Activated CD8-positive, alpha-beta memory T cell treated with anti-CD3 and anti-CD28 coated beads, Interleukin-2, amount 50 U/mL, for 1 hour (primary cell): Measurements from ENCODE around the gene TOMM22.

ENCODE experiments used
- DNase-seq: peaks from one replicate; pipeline ENCODE4 v3.0.0-alpha.2; 2020; ENCODE audit errors: extremely low read depth

TOMM22 gene

DNA sequence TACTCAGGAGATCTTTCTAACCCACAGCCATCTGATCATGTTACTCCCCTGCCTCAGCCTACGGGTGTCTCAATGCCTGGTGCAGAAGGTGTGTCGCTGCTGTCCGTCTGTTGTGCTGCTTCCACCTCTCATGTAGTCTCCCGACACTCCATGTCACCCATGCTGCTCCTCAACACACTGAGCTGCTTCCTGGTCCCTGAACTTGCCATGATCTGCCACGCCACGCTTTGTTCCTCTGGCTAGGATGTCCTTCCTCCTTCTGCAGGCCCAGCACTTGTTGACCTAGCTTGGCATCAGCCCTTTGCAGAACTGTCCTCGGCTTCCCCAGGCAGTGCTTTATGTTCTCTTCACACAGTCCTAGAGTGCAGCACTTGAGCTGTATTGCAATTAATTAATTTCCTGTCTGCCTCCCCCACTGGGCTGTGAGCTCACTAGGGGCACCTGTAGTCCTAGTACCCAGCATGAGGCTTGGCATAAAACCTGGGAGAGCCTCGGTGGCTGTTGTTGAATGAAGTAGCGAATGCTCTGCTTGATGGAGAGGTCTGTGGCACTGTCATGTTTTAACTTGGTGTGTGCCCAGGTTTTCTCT, 33.5 kb downstream of the TOMM22 start:
- no peak for DNase-seq

DNA sequence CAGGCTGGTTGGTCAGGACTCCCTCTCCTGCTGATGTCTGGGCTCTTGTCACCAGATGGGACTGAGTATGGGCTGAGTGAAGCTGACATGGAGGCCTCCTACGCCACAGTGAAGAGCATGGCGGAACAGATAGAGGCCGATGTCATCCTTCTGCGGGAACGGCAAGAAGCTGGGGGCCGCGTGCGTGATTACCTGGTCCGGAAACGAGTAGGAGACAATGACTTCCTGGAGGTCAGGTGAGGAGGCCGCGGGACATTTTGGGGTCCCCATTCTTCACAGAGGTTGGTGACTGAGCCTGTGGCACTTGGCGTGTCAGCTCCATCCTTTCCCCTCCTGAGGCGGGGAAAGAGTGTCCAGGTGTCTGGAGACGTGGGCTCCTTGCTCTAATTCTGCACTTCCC, 34.1 kb downstream of the TOMM22 start:
- DNase-seq: no peak

DNA sequence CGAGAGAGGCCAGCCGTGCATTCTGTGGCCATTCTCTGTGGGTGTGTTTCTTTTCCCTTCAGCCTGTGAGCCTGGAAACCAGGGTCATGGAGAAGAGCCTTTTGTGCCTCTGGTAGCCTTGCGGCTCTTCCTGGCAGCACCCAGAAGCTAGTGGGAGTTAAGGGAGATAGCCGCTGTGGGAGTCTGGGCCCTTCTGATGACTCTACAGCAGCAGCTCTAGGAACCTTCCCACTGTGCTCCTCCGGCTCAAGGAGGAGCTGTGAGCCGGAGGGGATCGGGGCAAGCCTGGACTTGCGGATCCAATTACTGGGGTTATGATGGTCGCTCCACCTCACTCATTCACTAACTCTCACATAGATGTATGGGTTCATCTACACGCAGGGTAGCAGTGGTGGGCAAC, 34.5 kb downstream of the TOMM22 start:
- DNase-seq: no peak

DNA sequence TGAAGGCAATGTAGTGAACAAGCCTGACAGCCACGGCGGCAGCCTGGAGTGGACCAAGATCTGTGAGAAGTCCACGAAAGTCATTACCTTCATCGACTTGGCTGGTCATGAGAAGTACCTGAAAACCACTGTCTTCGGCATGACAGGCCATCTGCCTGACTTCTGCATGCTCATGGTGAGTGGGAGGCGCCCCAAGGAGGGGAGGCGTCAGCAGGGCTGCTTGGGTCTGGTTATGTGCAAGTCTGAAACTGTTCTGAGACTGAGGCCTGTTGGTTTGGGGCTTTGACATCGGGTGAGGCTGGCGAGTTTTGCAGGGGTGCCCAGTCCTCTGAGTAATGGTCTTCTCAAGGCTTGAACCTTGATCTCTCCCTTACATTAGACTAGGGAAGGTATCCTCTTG, 35.1 kb downstream of the TOMM22 start:
- no peak for DNase-seq

DNA sequence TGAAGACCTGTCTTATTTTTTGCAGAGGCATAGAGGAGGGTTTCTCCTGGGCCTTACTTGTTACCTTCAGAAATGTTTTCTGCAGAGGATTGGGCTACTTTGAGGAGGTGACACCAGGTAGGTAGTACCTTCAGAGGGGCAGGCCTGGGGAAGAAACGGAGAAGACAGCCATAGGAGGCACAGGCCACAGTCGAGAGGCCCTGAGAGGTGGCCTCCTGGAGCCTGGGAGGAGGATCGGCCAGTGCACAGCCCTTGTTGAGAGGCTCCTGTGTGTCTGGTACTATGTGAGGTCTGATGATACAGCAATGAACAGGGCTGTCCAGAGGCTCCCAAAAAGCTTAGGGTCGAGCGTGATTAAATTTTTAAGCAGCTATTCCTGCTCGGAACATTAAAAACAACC, 35.5 kb downstream of the TOMM22 start:
- DNase-seq: no peak

DNA sequence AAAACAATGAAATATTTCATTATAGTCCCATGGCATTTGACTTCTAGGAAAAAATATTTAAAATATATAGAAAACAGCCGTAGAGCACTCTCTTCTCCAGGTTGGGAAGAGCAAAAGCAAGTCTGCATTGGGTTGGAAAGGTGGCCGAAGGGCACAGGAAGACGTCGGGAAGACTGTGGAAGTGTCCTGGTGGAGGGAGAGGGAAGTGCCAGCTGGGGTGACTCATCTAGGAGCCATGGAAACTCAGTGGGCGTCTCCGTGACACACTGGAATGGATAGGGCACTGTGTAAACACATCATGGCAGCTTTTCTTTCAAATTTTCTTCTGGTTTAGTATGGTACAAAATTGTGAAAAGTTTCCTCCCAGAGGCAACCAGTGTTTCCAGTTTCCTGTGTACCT, 36.7 kb downstream of the TOMM22 start:
- no peak for DNase-seq

DNA sequence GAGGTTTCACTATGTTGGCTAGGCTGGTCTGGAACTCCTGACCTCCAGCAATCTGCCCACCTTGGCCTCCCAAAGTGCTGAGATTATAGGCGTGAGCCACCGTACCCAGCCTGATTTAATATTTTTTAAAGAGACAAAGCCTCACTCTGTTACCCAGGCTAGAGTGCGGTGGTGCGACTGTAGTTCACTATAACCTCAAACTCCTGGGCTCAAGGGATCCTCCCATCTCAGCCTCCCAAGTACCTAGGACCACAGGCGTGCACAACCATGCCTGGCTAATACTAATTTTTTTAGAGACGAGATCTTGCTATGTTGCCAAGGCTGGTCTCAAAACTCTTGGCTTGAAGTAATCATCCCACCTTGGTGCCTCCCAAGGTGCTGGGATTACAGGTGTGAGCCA, 37.4 kb downstream of the TOMM22 start:
- no peak for DNase-seq

DNA sequence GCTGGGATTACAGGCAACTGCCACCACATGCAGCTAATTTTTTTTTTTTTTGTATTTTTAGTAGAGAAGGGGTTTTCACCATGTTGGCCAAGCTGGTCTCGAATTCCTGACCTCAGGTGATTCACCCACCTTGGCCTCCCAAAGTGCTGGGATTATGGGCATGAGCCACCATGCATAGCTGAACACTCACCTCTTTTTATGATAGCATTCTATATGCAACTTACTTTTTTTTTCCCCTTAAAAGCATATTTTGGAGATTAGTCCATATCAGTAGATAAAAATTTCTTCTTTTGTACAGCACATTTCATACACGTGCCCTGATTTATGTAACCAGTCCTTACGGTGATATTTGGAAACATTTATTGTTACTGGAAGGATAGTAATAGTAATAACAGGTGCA, 38.6 kb downstream of the TOMM22 start:
- DNase-seq: no peak

DNA sequence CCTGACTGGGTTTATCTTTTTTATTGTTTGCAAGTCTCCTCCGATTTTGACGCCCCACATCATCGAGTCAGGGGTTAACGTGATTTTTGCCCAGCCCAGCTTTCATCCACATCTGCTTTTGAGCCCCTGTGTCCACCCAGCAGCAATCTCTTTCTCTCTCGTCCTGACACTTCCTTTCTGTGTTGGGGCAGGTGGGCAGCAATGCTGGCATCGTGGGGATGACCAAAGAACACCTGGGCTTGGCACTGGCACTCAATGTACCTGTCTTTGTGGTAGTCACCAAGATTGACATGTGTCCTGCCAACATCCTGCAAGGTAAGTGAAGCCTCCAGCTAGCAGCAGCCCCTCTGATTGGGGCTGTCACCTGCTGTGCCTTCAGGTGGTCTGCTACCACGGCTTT, 39.8 kb downstream of the TOMM22 start:
- no peak for DNase-seq

DNA sequence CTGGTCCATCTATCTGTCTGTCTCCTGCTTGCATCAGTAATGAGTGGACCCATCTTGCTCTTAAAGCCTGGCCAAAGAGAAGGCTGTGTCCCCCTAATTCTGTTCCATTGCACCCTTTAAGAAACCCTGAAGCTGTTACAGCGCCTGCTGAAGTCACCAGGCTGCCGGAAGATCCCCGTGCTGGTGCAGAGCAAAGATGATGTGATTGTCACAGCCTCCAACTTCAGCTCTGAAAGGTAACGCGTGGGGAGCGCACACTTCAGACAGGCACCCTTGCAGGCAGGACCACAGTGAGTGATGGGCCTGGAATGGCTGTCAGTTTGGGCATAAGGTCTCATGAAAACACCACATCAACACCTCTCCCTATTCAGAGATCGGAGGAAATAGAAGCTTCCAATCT, 42.4 kb downstream of the TOMM22 start:
- DNase-seq: no peak

DNA sequence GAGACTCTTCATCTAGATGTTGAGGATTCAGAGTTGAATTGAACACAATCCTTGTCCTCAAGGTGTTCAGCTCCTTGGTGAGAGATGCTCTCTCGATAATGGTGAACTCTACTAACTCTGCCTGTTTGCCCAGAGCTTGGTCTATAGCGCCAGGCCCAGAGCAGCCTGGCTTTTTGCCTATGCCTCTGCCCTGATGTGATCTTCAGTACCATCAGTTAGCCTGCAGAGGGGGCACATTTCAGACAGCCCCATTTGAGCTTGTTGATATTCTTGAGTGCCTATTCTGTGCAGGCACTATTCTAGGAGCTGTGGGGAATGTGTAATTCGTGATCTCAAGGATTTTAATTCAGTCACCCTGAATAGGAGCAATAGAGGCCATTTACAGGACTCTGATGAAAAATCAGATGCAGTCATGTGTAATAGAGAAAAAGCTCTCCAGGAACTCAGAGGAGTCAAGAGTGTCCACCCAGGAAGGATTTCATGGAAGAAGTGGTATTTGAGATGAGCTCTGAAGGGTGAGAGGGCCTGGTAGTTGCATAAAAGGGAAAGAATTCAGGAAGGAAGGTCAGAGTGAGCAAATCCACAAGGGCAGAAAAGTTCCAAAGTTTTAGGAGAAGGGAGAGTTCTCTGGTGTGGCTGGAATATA, 43.3 kb downstream of the TOMM22 start:
- no peak for DNase-seq

DNA sequence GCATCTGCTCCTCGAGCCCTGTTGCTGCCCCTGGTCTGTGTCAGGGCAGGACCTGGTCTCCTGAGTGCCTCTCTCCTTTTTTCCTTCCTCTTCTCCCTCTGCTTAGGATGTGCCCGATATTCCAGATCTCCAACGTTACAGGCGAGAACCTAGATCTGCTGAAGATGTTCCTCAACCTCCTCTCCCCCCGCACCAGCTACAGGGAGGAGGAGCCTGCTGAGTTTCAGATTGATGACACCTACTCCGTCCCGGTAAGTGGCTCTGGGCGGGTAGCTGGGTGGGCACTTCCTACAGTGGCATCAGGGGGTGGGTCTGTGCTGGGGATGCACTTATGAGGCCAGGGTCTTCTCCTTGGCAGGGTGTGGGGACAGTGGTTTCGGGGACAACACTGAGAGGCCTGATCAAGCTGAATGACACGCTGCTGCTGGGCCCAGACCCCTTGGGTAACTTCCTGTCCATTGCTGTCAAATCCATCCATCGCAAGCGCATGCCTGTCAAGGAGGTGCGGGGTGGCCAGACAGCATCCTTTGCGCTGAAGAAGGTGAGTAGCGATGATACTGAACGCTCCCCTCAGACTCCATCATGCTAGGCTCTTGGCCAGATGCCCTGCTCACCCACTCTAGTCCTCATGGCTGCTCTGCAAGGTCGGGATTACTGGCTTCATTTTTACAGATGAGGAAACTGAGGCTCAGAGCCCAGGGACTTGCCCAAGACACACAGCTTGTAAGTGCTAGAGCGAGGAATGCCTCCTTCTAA, 44.3 kb downstream of the TOMM22 start:
- DNase-seq: no peak

DNA sequence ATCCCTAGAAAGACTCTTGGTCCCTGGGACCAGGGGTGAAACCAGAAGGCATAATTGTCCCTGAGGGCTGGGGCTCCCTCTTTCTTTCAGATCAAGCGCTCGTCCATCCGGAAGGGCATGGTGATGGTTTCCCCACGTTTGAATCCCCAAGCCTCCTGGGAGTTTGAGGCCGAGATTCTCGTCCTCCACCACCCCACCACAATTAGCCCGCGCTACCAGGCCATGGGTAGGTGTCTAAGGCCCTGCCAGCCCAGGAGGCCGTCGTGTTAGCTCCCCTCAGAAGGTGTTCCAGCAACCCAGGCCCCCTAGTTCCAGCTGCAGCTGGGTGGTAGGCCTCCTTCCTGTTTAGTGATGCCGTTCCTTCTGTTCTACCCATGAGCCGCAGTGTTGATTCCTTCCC, 45.4 kb downstream of the TOMM22 start:
- no peak for DNase-seq

DNA sequence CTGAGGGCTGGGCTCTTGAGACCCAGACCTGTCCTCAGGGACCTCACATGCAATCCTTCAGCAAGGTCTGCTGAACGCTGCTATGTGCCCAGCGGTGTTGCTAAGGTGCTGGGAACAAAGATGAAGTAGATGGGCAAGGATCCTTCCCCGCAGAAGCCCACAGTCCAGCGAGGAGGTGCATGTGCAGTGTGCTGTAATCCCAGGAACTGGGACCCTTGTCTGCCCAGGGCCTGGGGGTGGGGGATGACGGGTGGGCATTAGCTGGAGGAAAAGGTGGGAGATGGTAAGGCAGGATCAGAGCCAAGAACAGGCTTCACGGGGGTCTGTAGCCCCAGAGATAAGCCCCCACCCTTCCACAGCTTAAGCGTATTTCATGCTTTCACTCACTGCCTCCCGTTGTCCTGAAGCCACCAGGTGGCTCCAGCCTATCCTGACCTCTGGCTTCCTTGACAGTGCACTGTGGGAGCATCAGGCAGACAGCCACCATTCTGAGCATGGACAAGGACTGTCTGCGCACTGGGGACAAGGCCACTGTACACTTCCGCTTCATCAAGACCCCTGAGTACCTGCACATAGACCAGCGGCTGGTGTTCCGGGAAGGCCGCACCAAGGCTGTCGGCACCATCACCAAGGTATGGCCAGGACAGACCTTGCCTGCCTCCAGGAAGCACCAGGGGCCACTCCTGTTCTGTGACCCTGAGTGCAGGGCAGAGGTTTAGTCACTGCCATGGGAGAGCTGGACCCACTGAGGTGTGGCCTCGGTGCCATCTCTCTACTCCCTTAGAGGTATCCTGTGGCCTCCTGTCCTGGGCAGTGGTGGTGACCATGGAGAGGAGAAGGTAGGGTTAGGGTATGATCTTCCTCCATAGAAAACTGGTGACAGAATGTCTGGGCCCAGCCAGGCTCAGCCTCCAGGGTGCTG, 46.0 kb downstream of the TOMM22 start:
- no peak for DNase-seq

DNA sequence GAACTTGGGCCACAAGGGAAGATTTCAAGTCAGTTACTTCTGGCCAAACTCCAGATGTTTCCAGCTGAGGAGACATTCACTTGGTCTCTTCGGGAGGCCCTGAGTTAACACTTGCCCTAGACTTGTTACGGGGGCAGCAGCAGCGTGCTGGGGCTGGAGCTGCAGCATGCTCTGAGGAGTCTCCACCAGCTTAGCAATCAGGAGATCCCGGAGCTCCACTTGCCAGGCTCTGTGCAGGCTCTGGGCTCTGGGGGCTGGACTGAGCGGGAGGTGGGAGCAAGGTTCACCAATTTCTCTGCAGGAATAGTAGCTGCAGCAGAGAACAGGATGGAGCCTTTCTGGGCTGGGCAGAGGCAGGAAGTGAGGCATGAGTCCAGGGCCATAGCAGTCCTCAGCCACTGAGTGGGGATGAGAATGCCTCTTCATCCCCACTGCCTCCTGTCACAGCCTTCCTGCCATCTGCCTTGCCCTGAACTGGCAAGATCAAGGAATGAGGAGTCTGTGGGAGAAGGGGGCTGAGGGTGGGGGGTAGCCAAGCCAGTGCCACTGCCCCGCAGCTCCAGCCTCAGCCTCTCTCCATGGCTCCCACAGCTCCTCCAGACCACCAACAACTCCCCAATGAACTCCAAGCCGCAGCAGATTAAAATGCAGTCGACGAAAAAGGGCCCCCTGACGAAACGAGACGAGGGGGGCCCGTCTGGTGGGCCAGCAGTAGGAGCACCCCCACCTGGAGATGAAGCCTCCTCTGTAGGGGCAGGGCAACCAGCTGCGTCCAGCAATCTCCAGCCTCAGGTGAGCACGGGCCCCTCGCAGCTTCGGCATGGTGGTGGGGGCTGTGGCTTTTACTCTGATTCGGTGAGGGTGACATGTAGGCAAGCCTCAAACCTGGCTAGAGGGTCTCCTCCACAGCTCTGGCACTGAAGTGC, 47.4 kb downstream of the TOMM22 start:
- DNase-seq: no peak

DNA sequence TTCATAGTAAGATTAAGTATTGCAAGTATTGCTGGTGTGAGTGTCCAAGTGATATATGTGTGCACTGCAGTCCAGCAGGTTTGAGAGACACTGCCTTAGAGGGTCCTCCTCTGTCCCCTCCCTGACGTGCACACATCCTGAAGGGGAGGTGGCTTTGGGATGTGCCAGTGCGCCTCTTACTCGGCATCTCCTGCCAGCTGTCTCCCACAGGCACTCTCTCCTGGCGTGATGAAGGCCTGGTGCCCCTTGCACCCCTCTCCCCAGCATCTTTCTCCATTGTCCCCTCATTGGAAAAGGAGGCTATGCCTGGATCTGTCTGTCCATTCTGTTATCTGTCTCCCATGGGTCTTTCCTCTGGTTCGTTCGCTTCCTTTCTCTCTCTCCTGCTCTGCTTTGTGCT, 48.2 kb downstream of the TOMM22 start:
- no peak for DNase-seq

DNA sequence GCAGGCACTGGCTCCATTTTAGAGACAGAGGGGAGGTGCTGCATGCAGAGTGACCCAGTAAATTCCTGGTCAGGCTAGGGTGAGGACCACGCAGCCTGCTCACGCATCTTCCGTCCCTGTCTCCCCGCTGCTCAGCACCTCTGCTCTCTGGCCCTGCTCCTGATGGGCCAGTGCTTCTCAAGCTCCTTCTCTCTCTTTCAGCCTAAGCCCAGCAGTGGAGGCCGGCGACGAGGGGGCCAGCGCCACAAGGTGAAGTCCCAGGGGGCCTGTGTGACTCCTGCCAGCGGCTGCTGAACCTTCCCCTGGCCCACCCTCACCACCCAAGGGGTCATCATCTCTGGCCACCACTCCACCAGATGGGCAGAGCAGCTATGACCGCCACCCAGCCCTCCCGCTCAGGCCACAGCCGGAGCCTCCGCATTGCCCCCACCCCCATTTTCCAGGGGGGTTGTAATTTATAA, 48.7 kb downstream of the TOMM22 start:
- DNase-seq: no peak

DNA sequence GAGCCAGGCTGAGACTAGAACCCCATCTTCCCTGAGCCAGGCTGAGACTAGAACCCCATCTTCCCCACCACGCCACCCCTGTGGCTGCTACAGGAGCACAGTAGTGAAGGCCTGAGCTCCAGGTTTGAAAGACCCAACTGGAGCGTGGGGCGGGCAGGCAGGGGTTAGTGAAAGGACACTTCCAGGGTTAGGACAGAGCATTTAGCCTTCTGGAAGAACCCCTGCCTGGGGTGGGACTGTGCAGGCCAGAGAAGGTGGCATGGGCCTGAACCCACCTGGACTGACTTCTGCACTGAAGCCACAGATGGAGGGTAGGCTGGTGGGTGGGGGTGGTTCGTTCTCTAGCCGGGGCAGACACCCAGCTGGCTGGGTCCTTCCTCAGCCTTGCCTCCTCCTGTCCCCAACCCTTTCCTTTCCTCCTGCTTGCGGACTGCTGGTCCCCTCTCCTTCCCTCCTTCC, 50.0 kb downstream of the TOMM22 start:
- no peak for DNase-seq

DNA sequence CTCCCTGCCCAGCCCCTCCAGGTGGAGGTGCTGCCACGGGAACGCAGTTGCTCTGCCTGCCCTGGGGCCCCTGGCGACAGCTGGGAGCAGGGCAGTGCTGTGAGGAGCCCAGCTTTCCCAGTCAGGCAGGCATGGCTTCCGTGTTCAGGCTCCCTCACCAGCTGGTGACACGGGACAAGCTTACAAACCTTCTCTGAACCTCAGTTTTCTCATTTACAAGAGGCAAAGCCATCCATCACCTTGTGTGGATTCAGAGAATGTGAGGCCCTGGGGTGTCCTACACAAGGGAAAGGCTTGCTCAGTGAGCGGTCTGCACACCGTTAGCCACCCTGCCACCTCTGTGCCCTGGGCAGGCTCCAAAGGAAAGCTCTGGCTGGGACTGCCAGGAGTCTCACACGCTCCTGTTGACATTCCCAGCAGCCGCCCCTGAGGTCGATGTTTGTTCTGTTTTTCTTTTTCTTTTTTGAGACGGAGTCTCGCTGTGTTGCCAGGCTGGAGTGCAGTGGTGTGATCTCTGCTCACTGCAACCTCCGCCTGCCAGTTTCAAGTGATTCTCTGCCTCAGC, 50.6 kb downstream of the TOMM22 start:
- no peak for DNase-seq

DNA sequence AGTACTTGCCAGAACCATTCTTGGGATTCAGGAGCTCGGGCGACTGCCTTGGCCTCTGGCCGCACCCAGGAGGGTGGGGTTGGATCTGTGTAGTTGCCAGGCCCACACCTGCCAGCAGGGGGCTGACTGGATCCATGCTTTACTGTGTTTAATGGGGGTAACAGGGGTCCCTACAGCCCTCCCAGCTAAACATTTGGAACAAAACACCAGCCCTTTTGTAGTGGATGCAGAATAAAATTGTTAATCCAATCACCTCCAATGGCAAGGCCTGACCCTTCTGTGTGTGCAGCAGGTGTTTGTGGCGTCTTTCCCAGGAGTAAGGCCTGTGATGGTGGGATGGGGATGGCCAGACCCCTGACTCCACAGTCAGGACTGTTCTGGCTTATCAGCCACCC, 51.6 kb downstream of the TOMM22 start:
- no peak for DNase-seq
